HepG2 (cell line): ENCODE data around the gene CCNI2. TPM values are rescaled to one million over a fixed set of nuclear protein-coding genes. Genes with fewer than 3 reads are reported as not detected.

Experiments
- ATAC-seq: fragments of 200-7000 bp; cut with Tn5 transposase; 3 replicates; pipeline ENCODE4 v1.9.1; 2020; ENCODE audit warnings: mild to moderate bottlenecking, moderate library complexity
- BruUV-seq: library from RNA; stranded (reverse); fragments of 400-500 nt; replicated peaks from 2 replicates; lab custom pipeline; 2021; lab: Mats Ljungman, UMichigan
- CTCF ChIA-PET: fragments of 300-600 bp; formaldehyde crosslinking; extraction: SDS; loops from one replicate; lab custom pipeline; 2021; ENCODE audit warnings: low total read pairs, inconsistent platforms, low intra/inter-chr PET ratio; lab: Yijun Ruan, JAX
- POLR2A ChIA-PET: fragments of 350-600 bp; sonication (Branson Sonifier 250); formaldehyde crosslinking; loops from one replicate; lab custom pipeline; 2020; ENCODE audit warnings: antibody characterized with exemption, inconsistent platforms; lab: Yijun Ruan, JAX
- DNase-seq: peaks from one replicate; pipeline ENCODE4 v3.0.0-alpha.2; 2015; ENCODE audit warnings: low spot score
- FAIRE-seq: peaks from 3 replicates; lab custom pipeline; 2011; peaks lifted over from hg19 to GRCh38; lab: Jason Lieb, UNC
- H2AFZ ChIP-seq: one replicate; pipeline ENCODE4 v1.6.1; 2011; ENCODE audit warnings: low read length, inconsistent platforms
- H3K27ac ChIP-seq: fragments of 300-600 bp; 3 replicates; pipeline ENCODE4 v1.8.0; 2011; ENCODE audit warnings: mixed run types, mild to moderate bottlenecking, mixed read lengths, low read length, inconsistent platforms; ENCODE audit not compliant: insufficient read depth; ENCODE audit errors: extremely low read length
- H3K27me3 ChIP-seq, 2 experiments: fragments of 200-600 bp in 1 of 2; 2 replicates in 1 of 2; 3 replicates in 1 of 2; pipeline versions ENCODE4 v1.6.0 to v1.8.0; 2011; ENCODE audit warnings: low read length in 2 of 2, mild to moderate bottlenecking in 2 of 2, moderate library complexity in 2 of 2, inconsistent platforms in 1 of 2; ENCODE audit not compliant: insufficient read depth in 2 of 2, control insufficient read depth in 1 of 2
- H3K36me3 ChIP-seq, 2 experiments: fragments of 200-600 bp in 1 of 2; replicated peaks in 1 of 2; 2 replicates in 1 of 2; 3 replicates in 1 of 2; pipeline versions ENCODE4 v1.5.1 to v1.8.0; 2011; ENCODE audit warnings: low read length in 2 of 2, inconsistent platforms in 1 of 2; ENCODE audit not compliant: insufficient read depth in 2 of 2, control insufficient read depth in 1 of 2
- H3K4me1 ChIP-seq: 2 replicates; pipeline ENCODE4 v1.5.1; 2012; ENCODE audit warnings: low read length, inconsistent platforms; ENCODE audit not compliant: insufficient read depth
- H3K4me2 ChIP-seq: 2 replicates; pipeline ENCODE4 v1.6.0; 2011; ENCODE audit warnings: low read depth, low read length, inconsistent platforms
- H3K4me3 ChIP-seq, 3 experiments: fragments of 200-600 bp in 1 of 3; sonication (generic), shearing (Covaris generic) in 1 of 3; replicated peaks in 1 of 3; 2 replicates each; pipeline ENCODE4 v1.5.1; 2011 to 2016; ENCODE audit warnings: low read length in 3 of 3, inconsistent platforms in 2 of 3, low read depth in 2 of 3, mild to moderate bottlenecking in 2 of 3, control low read depth in 1 of 3, mixed read lengths in 1 of 3; ENCODE audit not compliant: insufficient read depth in 1 of 3
- H3K79me2 ChIP-seq: one replicate; pipeline ENCODE4 v1.6.1; 2011; ENCODE audit warnings: low read length, inconsistent platforms; ENCODE audit not compliant: insufficient read depth
- H3K9ac ChIP-seq: 2 replicates; pipeline ENCODE4 v1.6.0; 2011; ENCODE audit warnings: mild to moderate bottlenecking, low read depth, low read length, inconsistent platforms; ENCODE audit not compliant: insufficient read depth
- H3K9me3 ChIP-seq: 2 replicates; pipeline ENCODE4 v1.5.1; 2012; ENCODE audit warnings: mild to moderate bottlenecking, low read length
- H4K20me1 ChIP-seq: 2 replicates; pipeline ENCODE4 v1.6.0; 2011; ENCODE audit warnings: inconsistent platforms, mild to moderate bottlenecking, low read length, moderate library complexity; ENCODE audit not compliant: insufficient read depth
- ATF1 ChIP-seq: IDR thresholded peaks from 2 replicates; pipeline ENCODE4 v1.6.1; 2016; ENCODE audit warnings: mild to moderate bottlenecking, control low read depth
- CHD2 ChIP-seq: IDR thresholded peaks from 2 replicates; pipeline ENCODE4 v1.6.1; 2011; ENCODE audit warnings: low read depth, low read length, improper control_type of control experiment
- HNRNPUL1 ChIP-seq: fragments of 200-400 bp; formaldehyde crosslinking; IDR thresholded peaks from 2 replicates; pipeline ENCODE4 v1.6.1; 2017; ENCODE audit warnings: low read depth, mild to moderate bottlenecking, low read length, moderate library complexity
- KAT8 ChIP-seq: IDR thresholded peaks from 2 replicates; pipeline ENCODE4 v1.6.1; 2016; ENCODE audit warnings: missing genetic modification reagents, missing compliant biosample characterization
- KDM2A ChIP-seq: sonication (generic); formaldehyde crosslinking; IDR thresholded peaks from 2 replicates; pipeline ENCODE4 v1.4.0; 2020; ENCODE audit warnings: low read depth, missing genetic modification reagents, borderline replicate concordance
- NFKB2 ChIP-seq: sonication (generic); formaldehyde crosslinking; IDR thresholded peaks from 2 replicates; pipeline ENCODE4 v1.4.0; 2020; ENCODE audit warnings: missing genetic modification reagents, borderline replicate concordance
- XRCC5 ChIP-seq: fragments of 200-400 bp; formaldehyde crosslinking; optimal IDR thresholded peaks from 2 replicates; pipeline ENCODE3; 2017; ENCODE audit warnings: mild to moderate bottlenecking, low read length
- YEATS2 ChIP-seq: sonication (generic); formaldehyde crosslinking; IDR thresholded peaks from 2 replicates; pipeline ENCODE4 v1.4.0; 2020; ENCODE audit warnings: missing genetic modification reagents, borderline replicate concordance
- ZNF678 ChIP-seq: sonication (generic); formaldehyde crosslinking; IDR thresholded peaks from 2 replicates; pipeline ENCODE4 v1.4.0; 2020; ENCODE audit warnings: mild to moderate bottlenecking, missing genetic modification reagents
- WGBS: methylation state at CpG from one replicate; pipeline ENCODE4 v1.1.6; 2017; ENCODE audit warnings: low lambda C conversion rate; 5-methylcytosine and 5-hydroxymethylcytosine counted together
- in situ Hi-C: cut with HindIII; loops from 2 replicates; pipeline ENCODE4 v1.10.0; 2017; ENCODE audit warnings: low pct_unique_long_range_greater_than_20kb; ENCODE audit not compliant: extremely low pct_ligation_motif_present
- intact Hi-C: fragments of 100-400 bp; cut with micrococcal nuclease; formaldehyde crosslinking; loops from one replicate; pipeline ENCODE4 v1.10.0; 2022; ENCODE audit not compliant: unreplicated experiment
- polyA plus RNA-seq, 8 experiments: library from polyadenylated mRNA; depleted of rRNA in 3 of 8; stranded (reverse) in 7 of 8; unstranded in 1 of 8; fragments of >200 nt; fragmentation: Illumina TruSeq in 4 of 8; extraction: Trizol in 4 of 8; gene quantifications; 2 replicates each; pipeline versions ENCODE4 v1.2.1 to v1.2.3, GENCODE V29; 2011 to 2016; ENCODE audit warnings: low read depth in 4 of 8, missing spikeins in 1 of 8, mixed read lengths in 1 of 8; ENCODE audit not compliant: insufficient read depth in 1 of 8
- total RNA-seq, 5 experiments: library from RNA; depleted of rRNA; stranded (reverse); fragments of >200 nt; fragmentation: Illumina TruSeq; extraction: Trizol; gene quantifications; 2 replicates each; pipeline ENCODE4 v1.2.3, GENCODE V29; 2016; ENCODE audit warnings: low read depth in 1 of 5
- TF ChIP-seq, protein P1 (sequence below): sonication (generic); formaldehyde crosslinking; IDR thresholded peaks from 2 replicates; pipeline ENCODE4 v1.5.0; 2020; ENCODE audit warnings: missing genetic modification reagents
- TF ChIP-seq, protein P2 (sequence below): sonication (generic); formaldehyde crosslinking; IDR thresholded peaks from 2 replicates; pipeline ENCODE4 v1.4.0; 2020; ENCODE audit warnings: mild to moderate bottlenecking, missing genetic modification reagents
- TF ChIP-seq, protein P3 (sequence below), 2 experiments: fragments of 450-650 bp in 1 of 2; sonication (generic) in 1 of 2; formaldehyde crosslinking; IDR thresholded peaks; 2 replicates each; pipeline versions ENCODE4 v1.5.0 to v1.8.0; 2020 to 2022; ENCODE audit warnings: mild to moderate bottlenecking in 1 of 2, missing genetic modification reagents in 1 of 2
- TF ChIP-seq, protein P4 (sequence below): sonication (generic); formaldehyde crosslinking; IDR thresholded peaks from 2 replicates; pipeline ENCODE4 v1.8.1; 2023; ENCODE audit warnings: mild to moderate bottlenecking, moderate library complexity, missing genetic modification reagents
- TF ChIP-seq, protein P5 (sequence below): sonication (generic); formaldehyde crosslinking; IDR thresholded peaks from 2 replicates; pipeline ENCODE4 v1.4.0; 2020; ENCODE audit warnings: low read depth, mild to moderate bottlenecking, missing genetic modification reagents

Gene CCNI2
- total and polyA plus RNA-seq, 2 of the 13 experiments (the other 11 are each of a cell fraction or from before 2014, with no cell fraction given), result not detected

DNA sequence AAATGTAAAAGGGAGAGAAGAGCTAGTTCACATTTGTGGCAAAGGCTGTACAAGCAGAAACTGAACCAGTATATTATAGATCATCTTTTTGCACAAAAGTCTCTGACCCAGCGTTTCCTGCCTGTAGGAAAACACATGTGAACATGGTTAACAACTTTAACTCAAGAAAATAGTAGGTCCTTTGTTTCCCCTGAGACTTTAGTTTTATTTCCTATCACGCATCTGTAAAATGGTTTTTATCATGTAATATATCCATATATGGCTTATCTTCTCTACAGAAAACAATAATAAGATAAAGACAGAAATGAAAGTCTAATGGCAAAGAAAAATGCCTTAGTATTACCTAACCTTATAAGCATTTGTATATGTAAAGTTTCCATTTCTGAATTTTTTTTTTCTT lies 12.5 kb upstream of the CCNI2 start (continued):
- TF ChIP-seq, protein P1, sequence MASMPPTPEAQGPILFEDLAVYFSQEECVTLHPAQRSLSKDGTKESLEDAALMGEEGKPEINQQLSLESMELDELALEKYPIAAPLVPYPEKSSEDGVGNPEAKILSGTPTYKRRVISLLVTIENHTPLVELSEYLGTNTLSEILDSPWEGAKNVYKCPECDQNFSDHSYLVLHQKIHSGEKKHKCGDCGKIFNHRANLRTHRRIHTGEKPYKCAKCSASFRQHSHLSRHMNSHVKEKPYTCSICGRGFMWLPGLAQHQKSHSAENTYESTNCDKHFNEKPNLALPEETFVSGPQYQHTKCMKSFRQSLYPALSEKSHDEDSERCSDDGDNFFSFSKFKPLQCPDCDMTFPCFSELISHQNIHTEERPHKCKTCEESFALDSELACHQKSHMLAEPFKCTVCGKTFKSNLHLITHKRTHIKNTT, result no peak
- no peak for TF ChIP-seq CHD2

DNA sequence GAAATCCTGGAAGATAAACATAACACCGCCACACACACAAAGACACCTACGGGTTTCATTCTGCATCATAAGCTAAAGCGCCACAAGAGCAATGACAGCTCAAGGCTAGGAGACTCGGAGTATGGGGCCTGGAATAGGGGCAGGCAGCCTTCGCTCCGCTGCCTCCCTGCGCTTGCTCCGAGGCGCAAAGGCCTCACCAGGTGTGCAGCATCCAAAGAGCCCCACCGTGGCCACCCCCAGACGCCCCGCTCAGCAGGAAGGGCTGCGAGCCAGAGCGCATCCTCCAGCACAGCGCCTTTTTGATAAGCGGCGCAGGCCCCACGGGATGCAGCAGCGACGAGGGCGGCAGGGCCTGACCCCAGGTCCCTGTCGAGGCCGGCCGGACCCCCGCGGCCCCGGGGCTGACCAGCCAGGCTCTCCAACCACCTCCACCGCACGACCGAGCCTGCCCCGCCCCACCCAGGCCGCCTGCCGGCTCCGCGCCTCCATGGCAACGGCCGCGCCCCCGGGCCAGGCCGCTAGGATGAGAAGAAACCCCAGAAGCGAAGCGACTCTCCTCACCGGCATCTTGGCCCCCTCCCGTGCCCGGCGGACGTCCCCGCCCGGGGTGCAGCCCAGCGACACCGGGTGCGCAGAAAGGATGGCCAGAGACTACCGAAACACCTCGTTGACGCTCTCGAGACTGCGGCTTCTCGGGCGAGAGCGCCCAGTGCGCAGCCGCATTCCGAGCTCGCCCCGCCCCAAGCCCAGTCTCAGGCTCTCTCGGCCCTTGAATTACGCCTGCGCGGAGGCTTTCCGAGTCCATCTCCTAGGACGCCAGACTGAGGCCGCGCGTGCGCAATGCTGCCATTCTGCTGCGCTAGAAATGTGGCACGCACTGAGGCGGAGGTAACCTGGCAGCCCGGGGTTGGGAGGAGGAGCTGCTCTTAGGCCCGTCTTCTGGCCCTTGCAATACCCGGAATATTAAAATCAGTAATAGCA lies 10.1 kb upstream of the CCNI2 start, which contains the start of gene KIF3A:
KIF3A (minus strand) TSS at position 694 of the 981 bp plus-strand sequence; CDS start at position 567, 127 bp downstream.
- peak; percentile 69 for FAIRE-seq
- ATAC-seq, result peak; percentile 95
- DNase-seq, result peak; percentile 95
- peak within 1 kb of the TSS; percentile 61 for H3K9ac ChIP-seq
- H3K4me1 ChIP-seq, result peaks cover 28% of the 10 kb centered on the region
- WGBS, result 0% methylated on average over 14 of the region's 81 CpGs
- ChIA-PET POLR2A (interaction anchor here (0.7 to 1.8 kb wide), 8 partner anchors 9 to 93 kb away, joined by 3 to 17 read pairs (median 4); partner anchors contain the start of gene SHROOM1), CTCF (no interaction called here)
- no peaks in the 10 kb centered on the region for H3K79me2 ChIP-seq
- H4K20me1 ChIP-seq, result no peaks in the 10 kb centered on the region
- in situ Hi-C loops (no loop called here), intact Hi-C loops (loop anchor here (1.0 to 2.0 kb wide), 2 partner anchors 34 to 70 kb away; no protein-coding TSS in a partner anchor)
- H3K36me3 ChIP-seq, result no peaks in the 10 kb centered on the region
- H3K9me3 ChIP-seq, result no peaks in the 10 kb centered on the region
- no TSS peak for BruUV-seq
- H3K4me2 ChIP-seq, result peak within 1 kb of the TSS; percentile 91
- H3K27me3 ChIP-seq, result no peaks in the 10 kb centered on the region
- peak within 1 kb of the TSS; percentile 80 for H2AFZ ChIP-seq
- H3K27ac ChIP-seq, result peak within 1 kb of the TSS; percentile 39
- H3K4me3 ChIP-seq, result peak within 1 kb of the TSS; percentile 73 to 89 (median 82)
- no peak for TF ChIP-seq ATF1 (CRISPR knock-in tag)
- TF ChIP-seq, protein P2, sequence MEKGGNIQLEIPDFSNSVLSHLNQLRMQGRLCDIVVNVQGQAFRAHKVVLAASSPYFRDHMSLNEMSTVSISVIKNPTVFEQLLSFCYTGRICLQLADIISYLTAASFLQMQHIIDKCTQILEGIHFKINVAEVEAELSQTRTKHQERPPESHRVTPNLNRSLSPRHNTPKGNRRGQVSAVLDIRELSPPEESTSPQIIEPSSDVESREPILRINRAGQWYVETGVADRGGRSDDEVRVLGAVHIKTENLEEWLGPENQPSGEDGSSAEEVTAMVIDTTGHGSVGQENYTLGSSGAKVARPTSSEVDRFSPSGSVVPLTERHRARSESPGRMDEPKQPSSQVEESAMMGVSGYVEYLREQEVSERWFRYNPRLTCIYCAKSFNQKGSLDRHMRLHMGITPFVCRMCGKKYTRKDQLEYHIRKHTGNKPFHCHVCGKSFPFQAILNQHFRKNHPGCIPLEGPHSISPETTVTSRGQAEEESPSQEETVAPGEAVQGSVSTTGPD (CRISPR knock-in tag), result no peak
- TF ChIP-seq, protein P3, sequence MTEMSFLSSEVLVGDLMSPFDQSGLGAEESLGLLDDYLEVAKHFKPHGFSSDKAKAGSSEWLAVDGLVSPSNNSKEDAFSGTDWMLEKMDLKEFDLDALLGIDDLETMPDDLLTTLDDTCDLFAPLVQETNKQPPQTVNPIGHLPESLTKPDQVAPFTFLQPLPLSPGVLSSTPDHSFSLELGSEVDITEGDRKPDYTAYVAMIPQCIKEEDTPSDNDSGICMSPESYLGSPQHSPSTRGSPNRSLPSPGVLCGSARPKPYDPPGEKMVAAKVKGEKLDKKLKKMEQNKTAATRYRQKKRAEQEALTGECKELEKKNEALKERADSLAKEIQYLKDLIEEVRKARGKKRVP (CRISPR knock-in tag; IDR thresholded peaks at IDR 0.05), result no peak
- TF ChIP-seq, protein P4, sequence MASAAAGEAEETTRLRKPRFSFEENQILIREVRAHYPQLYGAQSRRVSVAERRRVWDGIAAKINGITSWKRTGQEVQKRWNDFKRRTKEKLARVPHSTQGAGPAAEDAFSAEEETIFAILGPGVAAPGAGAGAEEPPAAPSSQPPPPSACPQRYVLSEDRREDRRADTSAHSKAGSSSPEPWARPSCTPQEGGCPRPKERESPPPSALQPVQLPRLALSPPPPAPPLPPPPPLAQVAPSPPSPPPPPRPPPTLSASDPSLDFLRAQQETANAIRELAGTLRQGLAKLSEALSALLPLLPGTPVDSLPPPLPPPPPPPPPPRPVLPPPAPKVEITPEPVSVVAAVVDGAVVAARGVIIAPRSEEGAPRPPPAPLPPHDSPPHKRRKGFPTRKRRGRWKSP, result peak; percentile 94
- TF ChIP-seq YEATS2, result peak; percentile 58; the same call in 1 of the 2 replicates
- peak; percentile 90; the same call in 1 of the 2 replicates for TF ChIP-seq NFKB2 (CRISPR knock-in tag)
- no peak for TF ChIP-seq HNRNPUL1
- TF ChIP-seq ZNF678, result 0 out of 2 replicates have a peak, but pooled peaks have one; percentile 71
- peak; percentile 79 for TF ChIP-seq KDM2A (CRISPR knock-in tag)
- TF ChIP-seq, protein P5, sequence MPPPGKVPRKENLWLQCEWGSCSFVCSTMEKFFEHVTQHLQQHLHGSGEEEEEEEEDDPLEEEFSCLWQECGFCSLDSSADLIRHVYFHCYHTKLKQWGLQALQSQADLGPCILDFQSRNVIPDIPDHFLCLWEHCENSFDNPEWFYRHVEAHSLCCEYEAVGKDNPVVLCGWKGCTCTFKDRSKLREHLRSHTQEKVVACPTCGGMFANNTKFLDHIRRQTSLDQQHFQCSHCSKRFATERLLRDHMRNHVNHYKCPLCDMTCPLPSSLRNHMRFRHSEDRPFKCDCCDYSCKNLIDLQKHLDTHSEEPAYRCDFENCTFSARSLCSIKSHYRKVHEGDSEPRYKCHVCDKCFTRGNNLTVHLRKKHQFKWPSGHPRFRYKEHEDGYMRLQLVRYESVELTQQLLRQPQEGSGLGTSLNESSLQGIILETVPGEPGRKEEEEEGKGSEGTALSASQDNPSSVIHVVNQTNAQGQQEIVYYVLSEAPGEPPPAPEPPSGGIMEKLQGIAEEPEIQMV (CRISPR knock-in tag), result 0 out of 2 replicates have a peak, but pooled peaks have one; percentile 25
- peak; percentile 46 for TF ChIP-seq KAT8
- TF ChIP-seq XRCC5, result peak; percentile 17
